Cardiac septum (tissue), 1 donor: Measurements from ENCODE around the gene ADPGK. TPM values are rescaled to one million over a fixed set of nuclear protein-coding genes. Genes with fewer than 3 reads are reported as not detected.
"Not testable (repeated sequence)": the region's sequence is repeated elsewhere in the genome, so short reads cannot be mapped to it uniquely, and the experiment has no call there.

ENCODE experiments used
- DNase-seq: peaks from one replicate; pipeline ENCODE4 v3.0.0-alpha.2; 2020; ENCODE audit warnings: low spot score
- intact Hi-C: fragments of 100-400 bp; cut with DNase I; formaldehyde crosslinking; loops from one replicate; pipeline ENCODE4 v1.14.0; 2022
- total RNA-seq: library from RNA; stranded (reverse); fragmentation: NEBNext Ultra II Directional; extraction: Animal tissue kit (Norgen Biotek cat#: 25700); gene quantifications from one replicate; pipeline ENCODE4 v1.2.1, GENCODE V29; 2021
- donor health status: DM: no; HTN: no; CAD: no.

Gene ADPGK
- total RNA-seq, 1 donor from 2014 or later: 11.1 TPM

- DNase-seq, intact Hi-C loops: not testable (repeated sequence)
Measured at GRCh38 chr15:72708551-72709303, 74.8 kb downstream of the ADPGK start.

- intact Hi-C loops: no loop called here
Measured at GRCh38 chr15:72706266-72706665, 77.3 kb downstream of the ADPGK start.

More at GRCh38 chr15:72706266-72706665, 77.3 kb downstream of the ADPGK start:
- no peak for DNase-seq

Other genes with a start within 250 kb of the ADPGK start
- gene GOLGA6B, start 129.1 kb downstream of the ADPGK start, total RNA-seq: not detected
- not detected for gene HIGD2B, start 97.6 kb downstream of the ADPGK start, total RNA-seq
- 12.1 TPM for gene BBS4, start 97.6 kb downstream of the ADPGK start, total RNA-seq